SU-DHL-6 (cell line): Measurements from ENCODE around the gene ZKSCAN4.

ENCODE experiments used
- H2AFZ ChIP-seq: fragments of 200-600 bp; sonication (generic); 2 replicates; pipeline ENCODE4 v1.6.1; 2014; ENCODE audit warnings: low read depth, mild to moderate bottlenecking, moderate library complexity, mixed read lengths, antibody characterized with exemption, low read length; ENCODE audit not compliant: severe bottlenecking
- H3F3A ChIP-seq: fragments of 200-600 bp; shearing (Covaris generic); 2 replicates; pipeline ENCODE4 v1.6.0; 2016; ENCODE audit warnings: antibody characterized with exemption, mild to moderate bottlenecking; ENCODE audit not compliant: insufficient read depth
- H3K27ac ChIP-seq: fragments of 200-600 bp; sonication (generic); 2 replicates; pipeline ENCODE4 v1.5.1; 2016; ENCODE audit warnings: low read depth, mild to moderate bottlenecking, low read length, moderate library complexity, mixed read lengths
- H3K27me3 ChIP-seq: fragments of 200-600 bp; sonication (generic), shearing (Covaris generic); 2 replicates; pipeline ENCODE4 v1.6.0; 2014; ENCODE audit warnings: mild to moderate bottlenecking, low read length
- H3K36me3 ChIP-seq: fragments of 200-600 bp; sonication (generic); 2 replicates; pipeline ENCODE4 v1.6.1; 2014; ENCODE audit warnings: mild to moderate bottlenecking, low read length, mixed read lengths
- H3K4me2 ChIP-seq: fragments of 300-600, 200-600 bp; shearing (Covaris generic), sonication (generic); 2 replicates; pipeline ENCODE4 v1.6.0; 2014; ENCODE audit warnings: low read length, low read depth, mild to moderate bottlenecking; ENCODE audit not compliant: poor library complexity, severe bottlenecking
- H3K4me3 ChIP-seq: fragments of 200-600 bp; sonication (generic); 2 replicates; pipeline ENCODE4 v1.5.1; 2014; ENCODE audit warnings: antibody characterized with exemption, low read length, mild to moderate bottlenecking, mixed read lengths; ENCODE audit not compliant: insufficient read depth, poor library complexity, severe bottlenecking
- H3K79me2 ChIP-seq: fragments of 200-600 bp; sonication (generic); 2 replicates; pipeline ENCODE4 v1.6.1; 2014; ENCODE audit warnings: mild to moderate bottlenecking, low read length, moderate library complexity; ENCODE audit not compliant: insufficient read depth
- H3K9ac ChIP-seq: fragments of 200-600 bp; sonication (generic); 2 replicates; pipeline ENCODE4 v1.7.0; 2014; ENCODE audit warnings: mild to moderate bottlenecking, low read length
- H3K9me2 ChIP-seq: fragments of 200-600 bp; sonication (generic); replicated peaks from 2 replicates; pipeline ENCODE4 v1.6.1; 2014; ENCODE audit warnings: low read length; ENCODE audit not compliant: insufficient read depth
- H3K9me3 ChIP-seq: fragments of 200-600 bp; sonication (generic); 2 replicates; pipeline ENCODE4 v1.6.1; 2014; ENCODE audit warnings: low read length, mixed read lengths; ENCODE audit not compliant: insufficient read depth
- H4K20me1 ChIP-seq: fragments of 200-600 bp; sonication (generic); 2 replicates; pipeline ENCODE4 v1.6.1; 2014; ENCODE audit warnings: low read depth, mild to moderate bottlenecking, antibody characterized with exemption, low read length, moderate library complexity, mixed read lengths
- CTCF ChIP-seq: fragments of 200-600 bp; sonication (generic); IDR thresholded peaks from one replicate; pipeline ENCODE4 v1.5.1; 2017; ENCODE audit warnings: antibody characterized with exemption, mild to moderate bottlenecking, low read length, moderate library complexity; ENCODE audit not compliant: insufficient read depth, poor library complexity, severe bottlenecking
- EZH2phosphoT487 ChIP-seq: fragments of 200-600 bp; sonication (generic), shearing (Covaris generic); conservative IDR thresholded peaks from 2 replicates; pipeline ENCODE4 v1.6.1; 2018; ENCODE audit warnings: mild to moderate bottlenecking, antibody characterized with exemption, low read length, moderate library complexity, mixed read lengths

Gene ZKSCAN4

GRCh38 chr6:28291573-28291972, 39.5 kb upstream of the ZKSCAN4 start:
- Histone ChIP-seq H3K9me3 (no peaks in the 10 kb centered on the region), H3K27me3 (no peaks in the 10 kb centered on the region), H2AFZ (no peak overlapping the region), H3K27ac (no peak overlapping the region), H3K36me3 (peaks cover 12% of the 10 kb centered on the region; the same call in 1 of the 2 replicates), H3K79me2 (no peaks in the 10 kb centered on the region), H3K9me2 (no peaks in the 10 kb centered on the region), H4K20me1 (no peaks in the 10 kb centered on the region), H3F3A (no peaks in the 10 kb centered on the region), H3K9ac (no peak overlapping the region), H3K4me2 (no peak overlapping the region), H3K4me3 (no peak overlapping the region)
- TF ChIP-seq CTCF (no peak), EZH2phosphoT487 (no peak)

GRCh38 chr6:28282926-28283325, 30.9 kb upstream of the ZKSCAN4 start:
- H3K27ac ChIP-seq: no peak overlapping the region
- no peaks in the 10 kb centered on the region for H3K9me2 ChIP-seq
- H3F3A ChIP-seq: no peaks in the 10 kb centered on the region
- peaks cover 9% of the 10 kb centered on the region; the same call in 1 of the 2 replicates for H3K36me3 ChIP-seq
- H3K4me3 ChIP-seq: no peak overlapping the region
- no peak overlapping the region for H2AFZ ChIP-seq
- H3K4me2 ChIP-seq: peak overlapping the region; percentile 87
- no peak overlapping the region for H3K9ac ChIP-seq
- no peaks in the 10 kb centered on the region for H4K20me1 ChIP-seq
- H3K27me3 ChIP-seq: no peaks in the 10 kb centered on the region
- no peaks in the 10 kb centered on the region for H3K79me2 ChIP-seq
- H3K9me3 ChIP-seq: no peaks in the 10 kb centered on the region
- TF ChIP-seq EZH2phosphoT487: no peak
- TF ChIP-seq CTCF: no peak

- H3K27ac ChIP-seq: no peak within 1 kb of the TSS
- no peaks in the 10 kb centered on the region for H3K9me2 ChIP-seq
- no peak for TF ChIP-seq EZH2phosphoT487
- TF ChIP-seq CTCF: no peak
- no peaks in the 10 kb centered on the region for H3K79me2 ChIP-seq
- H4K20me1 ChIP-seq: no peaks in the 10 kb centered on the region
- no peaks in the 10 kb centered on the region for H3K36me3 ChIP-seq
- no peaks in the 10 kb centered on the region for H3K9me3 ChIP-seq
- H3K4me3 ChIP-seq: peak within 1 kb of the TSS; percentile 64
- peak within 1 kb of the TSS; percentile 87 for H3K4me2 ChIP-seq
- H3K9ac ChIP-seq: peak within 1 kb of the TSS; percentile 61
- H3F3A ChIP-seq: no peaks in the 10 kb centered on the region
- no peaks in the 10 kb centered on the region for H3K27me3 ChIP-seq
- H2AFZ ChIP-seq: peak within 1 kb of the TSS; percentile 81
Observed at GRCh38 chr6:28281288-28282064, 29.4 kb upstream of the ZKSCAN4 start, which contains the start of gene PGBD1. TSS of gene PGBD1 (plus strand) at chr6:28281572. CDS start at chr6:28283814, 2,242 bp downstream.
